ENCODE results near the gene KANSL1. TPM values are rescaled to one million over a fixed set of nuclear protein-coding genes. Genes with fewer than 3 reads are reported as not detected.
"Not testable (repeated sequence)": the region's sequence is repeated elsewhere in the genome, so short reads cannot be mapped to it uniquely, and the experiment has no call there.

Gene KANSL1
- polyA plus RNA-seq, 1 experiment: 14.1 TPM

DNA sequence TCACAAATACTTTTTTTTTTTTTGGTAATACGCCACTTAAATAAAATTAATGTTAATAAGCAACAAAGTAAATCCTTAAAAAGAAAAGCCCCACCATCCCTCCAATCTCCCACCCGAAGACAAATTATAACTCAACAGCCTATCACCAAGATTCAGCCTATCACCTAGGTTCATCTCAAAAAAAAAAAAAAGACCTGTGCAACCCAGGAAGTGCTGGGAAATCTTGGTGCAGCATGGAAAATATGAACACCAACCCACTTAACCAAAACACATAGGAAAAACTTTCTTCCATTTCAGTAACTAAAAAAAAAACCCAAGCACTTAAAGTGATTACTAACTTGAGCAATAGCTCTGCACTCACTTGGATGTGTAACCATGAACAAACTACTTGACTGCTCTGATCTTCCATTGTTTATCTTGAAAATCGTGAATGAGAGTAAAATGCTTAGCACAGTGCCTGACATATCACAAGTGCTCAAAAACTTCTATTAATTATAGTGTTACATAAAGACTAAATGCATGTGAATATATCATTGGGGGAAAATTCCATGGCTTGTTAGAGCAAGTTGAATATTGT is 103.8 kb downstream of the KANSL1 start:
- ChIA-PET CTCF (interaction anchor here (1.5 to 1.8 kb wide), 2 partner anchors 103 to 104 kb away, joined by 4 to 11 read pairs; partner anchors contain the start of gene KANSL1), POLR2A (no interaction called here)
- no peaks in the 10 kb centered on the region; the same call in 1 of the 2 replicates for H3K36me3 ChIP-seq (ENCODE audit: control insufficient read depth, insufficient read depth, low read length)

DNA sequence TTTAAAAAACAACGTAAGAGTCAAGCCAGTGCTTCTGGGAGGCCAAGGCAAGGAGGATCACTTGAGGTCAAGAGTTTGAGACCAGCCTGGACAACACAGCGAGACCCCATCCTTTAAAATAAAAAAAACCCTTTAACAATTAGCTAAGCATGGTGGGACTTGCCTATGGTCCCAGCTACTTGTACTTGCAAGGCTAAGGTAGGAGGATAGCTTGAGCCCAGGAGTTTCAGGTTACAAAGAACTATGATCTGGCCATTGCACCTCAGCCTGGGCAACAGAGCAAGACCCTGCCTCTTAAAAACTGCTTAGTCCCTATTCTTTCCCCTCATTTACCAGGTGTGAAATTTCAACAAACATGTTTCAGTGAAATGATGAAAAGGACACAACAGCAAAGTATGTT is 104.6 kb downstream of the KANSL1 start:
- Histone ChIP-seq H3K36me3 (ENCODE audit: control insufficient read depth, insufficient read depth, low read length) (no peaks in the 10 kb centered on the region; the same call in 1 of the 2 replicates), H3K27me3 (ENCODE audit: control insufficient read depth, insufficient read depth, low read length) (no peaks in the 10 kb centered on the region), H3K4me3 (ENCODE audit: low read depth, low read length) (no peak overlapping the region)
- POLR2A ChIA-PET: no interaction called here
- CTCF ChIA-PET: interaction anchor here (0.6 to 1.5 kb wide), 3 partner anchors 12 to 104 kb away, joined by 3 to 6 read pairs (median 4); partner anchors contain the start of gene KANSL1
- DNase-seq (ENCODE audit: low read depth): no peak
- TF ChIP-seq, protein P1, sequence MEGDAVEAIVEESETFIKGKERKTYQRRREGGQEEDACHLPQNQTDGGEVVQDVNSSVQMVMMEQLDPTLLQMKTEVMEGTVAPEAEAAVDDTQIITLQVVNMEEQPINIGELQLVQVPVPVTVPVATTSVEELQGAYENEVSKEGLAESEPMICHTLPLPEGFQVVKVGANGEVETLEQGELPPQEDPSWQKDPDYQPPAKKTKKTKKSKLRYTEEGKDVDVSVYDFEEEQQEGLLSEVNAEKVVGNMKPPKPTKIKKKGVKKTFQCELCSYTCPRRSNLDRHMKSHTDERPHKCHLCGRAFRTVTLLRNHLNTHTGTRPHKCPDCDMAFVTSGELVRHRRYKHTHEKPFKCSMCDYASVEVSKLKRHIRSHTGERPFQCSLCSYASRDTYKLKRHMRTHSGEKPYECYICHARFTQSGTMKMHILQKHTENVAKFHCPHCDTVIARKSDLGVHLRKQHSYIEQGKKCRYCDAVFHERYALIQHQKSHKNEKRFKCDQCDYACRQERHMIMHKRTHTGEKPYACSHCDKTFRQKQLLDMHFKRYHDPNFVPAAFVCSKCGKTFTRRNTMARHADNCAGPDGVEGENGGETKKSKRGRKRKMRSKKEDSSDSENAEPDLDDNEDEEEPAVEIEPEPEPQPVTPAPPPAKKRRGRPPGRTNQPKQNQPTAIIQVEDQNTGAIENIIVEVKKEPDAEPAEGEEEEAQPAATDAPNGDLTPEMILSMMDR (IDR thresholded peaks at IDR 0.05; ENCODE audit: insufficient read depth, low read depth, low read length): no peak

More for the DNA sequence above, 103.8 kb downstream of the KANSL1 start:
- no peak overlapping the region for H3K4me3 ChIP-seq (ENCODE audit: low read depth, low read length)
- TF ChIP-seq, protein P1 (IDR thresholded peaks at IDR 0.05; ENCODE audit: insufficient read depth, low read depth, low read length): no peak
- no peak for DNase-seq (ENCODE audit: low read depth)
- no peaks in the 10 kb centered on the region for H3K27me3 ChIP-seq (ENCODE audit: control insufficient read depth, insufficient read depth, low read length)

DNA sequence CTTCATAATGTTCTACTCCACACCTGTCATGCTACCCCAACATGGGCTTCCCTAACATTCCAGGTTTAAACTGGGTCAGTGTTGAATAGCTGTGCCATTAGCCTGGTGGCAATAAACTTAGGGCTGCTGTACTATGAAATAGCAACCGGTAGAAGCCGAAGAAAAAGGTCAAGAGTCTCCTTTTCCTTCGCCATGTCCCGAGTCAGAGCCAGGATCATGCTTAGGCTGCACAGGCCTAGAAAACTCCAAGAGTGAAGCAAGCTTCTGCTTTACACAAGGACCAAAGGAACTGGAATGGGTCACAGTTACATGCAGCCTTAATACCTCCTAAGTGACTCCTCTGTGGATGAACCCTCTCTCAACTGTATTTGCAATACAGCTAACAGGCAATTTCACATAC is 105.4 kb downstream of the KANSL1 start:
- CTCF ChIA-PET: interaction anchor here (1.0 to 1.2 kb wide), 2 partner anchors 11 to 111 kb away, joined by 3 to 6 read pairs; no protein-coding TSS in a partner anchor
- DNase-seq (ENCODE audit: low read depth); H3K36me3 ChIP-seq (ENCODE audit: control insufficient read depth, insufficient read depth, low read length); H3K4me3 ChIP-seq (ENCODE audit: low read depth, low read length); H3K27me3 ChIP-seq (ENCODE audit: control insufficient read depth, insufficient read depth, low read length); POLR2A ChIA-PET: not testable (repeated sequence)

DNA sequence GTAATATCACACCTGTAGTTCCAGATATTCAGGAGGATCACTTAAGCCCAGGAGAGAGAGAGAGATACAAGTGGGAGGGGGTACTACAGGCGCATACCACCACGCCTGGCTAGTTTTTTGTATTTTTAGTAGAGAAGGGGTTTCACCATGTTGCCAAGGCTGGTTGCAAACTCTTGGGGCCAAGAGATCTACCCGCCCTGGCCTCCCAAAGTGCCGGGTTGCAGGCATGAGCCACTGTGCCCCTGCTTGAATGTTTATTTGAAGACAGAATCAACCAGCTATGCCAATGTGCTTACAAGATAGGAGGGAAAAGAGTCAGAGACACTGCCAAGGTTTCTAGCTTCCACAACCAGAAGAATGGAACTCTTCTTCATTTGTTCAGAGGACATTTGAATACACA is 106.4 kb downstream of the KANSL1 start:
- POLR2A ChIA-PET: no interaction called here
- no peak for DNase-seq (ENCODE audit: low read depth)
- TF ChIP-seq, protein P1 (IDR thresholded peaks at IDR 0.05; ENCODE audit: insufficient read depth, low read depth, low read length): no peak
- CTCF ChIA-PET: interaction anchor here (0.6 to 1.0 kb wide), 2 partner anchors 10 to 112 kb away, joined by 3 read pairs; no protein-coding TSS in a partner anchor
- H3K36me3 ChIP-seq (ENCODE audit: control insufficient read depth, insufficient read depth, low read length): no peaks in the 10 kb centered on the region; the same call in 1 of the 2 replicates
- H3K4me3 ChIP-seq (ENCODE audit: low read depth, low read length): no peak overlapping the region
- no peaks in the 10 kb centered on the region for H3K27me3 ChIP-seq (ENCODE audit: control insufficient read depth, insufficient read depth, low read length)

DNA sequence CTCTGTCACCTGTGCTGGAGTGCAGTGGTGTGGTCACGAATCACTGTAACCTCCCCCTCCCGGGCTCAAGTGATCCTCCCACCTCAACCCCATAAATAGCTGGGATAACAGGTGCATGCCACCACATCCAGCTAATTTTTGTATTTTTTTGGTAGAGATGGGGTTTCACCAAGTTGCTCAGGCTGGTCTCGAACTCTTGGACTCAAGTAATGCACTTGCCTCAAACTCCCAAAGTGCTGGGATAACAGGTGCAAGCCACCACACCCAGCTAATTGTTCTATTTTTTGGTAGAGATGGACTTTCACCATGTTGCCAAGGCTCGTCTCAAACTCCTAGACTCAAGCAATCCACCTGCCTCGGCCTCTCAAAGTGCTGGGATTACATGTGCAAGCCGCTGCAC is 107.7 kb downstream of the KANSL1 start:
- no peak for DNase-seq (ENCODE audit: low read depth)
- Histone ChIP-seq H3K4me3 (ENCODE audit: low read depth, low read length) (no peak overlapping the region), H3K36me3 (ENCODE audit: control insufficient read depth, insufficient read depth, low read length) (no peaks in the 10 kb centered on the region; the same call in 1 of the 2 replicates), H3K27me3 (ENCODE audit: control insufficient read depth, insufficient read depth, low read length) (no peaks in the 10 kb centered on the region)
- ChIA-PET CTCF (interaction anchor here (1.0 kb wide), 1 partner anchor 128 kb away, joined by 3 read pairs; no protein-coding TSS in a partner anchor), POLR2A (no interaction called here)
- TF ChIP-seq, protein P1 (IDR thresholded peaks at IDR 0.05; ENCODE audit: insufficient read depth, low read depth, low read length): no peak

All from BJ (cell line).